NCI-H526 treated with DMSO at 0.1 percent for 48 hours (cell line): ENCODE data around the gene ZNF385B.

ENCODE experiments used
- DNase-seq: peaks from one replicate; lab custom pipeline; 2025; lab: John Stamatoyannopoulos, UW

Gene ZNF385B

GRCh38 chr2:179856205-179856604 is 5.2 kb downstream of the ZNF385B start:
- peak; percentile 29 for DNase-seq

GRCh38 chr2:179855673-179856072 is 5.7 kb downstream of the ZNF385B start:
- no peak for DNase-seq

GRCh38 chr2:179854891-179855290 is 6.5 kb downstream of the ZNF385B start:
- DNase-seq = no peak

GRCh38 chr2:179853108-179853507 is 8.3 kb downstream of the ZNF385B start:
- DNase-seq = no peak

GRCh38 chr2:179850188-179850587 is 11.2 kb downstream of the ZNF385B start:
- DNase-seq = no peak

- no peak for DNase-seq
These were observed 11.7 kb downstream of the ZNF385B start for GRCh38 chr2:179849719-179850118.

- no peak for DNase-seq
These were observed 17.9 kb downstream of the ZNF385B start for GRCh38 chr2:179843541-179843940.

GRCh38 chr2:179842498-179843153 is 18.8 kb downstream of the ZNF385B start:
- no peak for DNase-seq

- DNase-seq = no peak
These were observed 20.6 kb downstream of the ZNF385B start for GRCh38 chr2:179840840-179841239.

- DNase-seq = no peak
These were observed 24.0 kb downstream of the ZNF385B start for GRCh38 chr2:179837408-179837807.

- peak; percentile 95 for DNase-seq
These were observed 31.2 kb downstream of the ZNF385B start for GRCh38 chr2:179830043-179830787.

GRCh38 chr2:179826297-179826696 is 35.1 kb downstream of the ZNF385B start:
- no peak for DNase-seq

GRCh38 chr2:179825494-179825893 is 35.9 kb downstream of the ZNF385B start:
- DNase-seq = no peak

GRCh38 chr2:179824961-179825360 is 36.5 kb downstream of the ZNF385B start:
- no peak for DNase-seq

GRCh38 chr2:179822540-179822939 is 38.9 kb downstream of the ZNF385B start:
- no peak for DNase-seq

- no peak for DNase-seq
These were observed 42.9 kb downstream of the ZNF385B start for GRCh38 chr2:179818546-179818945.

GRCh38 chr2:179817181-179817841 is 44.1 kb downstream of the ZNF385B start:
- no peak for DNase-seq

GRCh38 chr2:179814050-179814449 is 47.4 kb downstream of the ZNF385B start:
- no peak for DNase-seq

- no peak for DNase-seq
These were observed 48.9 kb downstream of the ZNF385B start for GRCh38 chr2:179812501-179812900.

GRCh38 chr2:179811042-179811441 is 50.4 kb downstream of the ZNF385B start:
- no peak for DNase-seq

- DNase-seq = no peak
These were observed 51.8 kb downstream of the ZNF385B start for GRCh38 chr2:179809606-179810005.

- DNase-seq = no peak
These were observed 56.4 kb downstream of the ZNF385B start for GRCh38 chr2:179805001-179805400.

GRCh38 chr2:179804206-179804605 is 57.2 kb downstream of the ZNF385B start:
- DNase-seq = no peak
